Thyroid gland (tissue), 4 donors: ENCODE data around the gene NOP14. TPM values are rescaled to one million over a fixed set of nuclear protein-coding genes. Genes with fewer than 3 reads are reported as not detected.
A peak's percentile ranks its signal among the peaks of the same experiment; 100 is the strongest.

Experiments used
- DNase-seq, 2 donors: peaks; one replicate each; pipeline ENCODE4 v3.0.0-alpha.2; 2019
- H3K27ac ChIP-seq, 3 donors: fragments of 200-600 bp; sonication (generic); 1 replicate in 2 of 3; 2 replicates in 1 of 3; pipeline ENCODE4 v1.5.1; 2016 to 2019; ENCODE audit warnings: mild to moderate bottlenecking in 1 of 3, moderate library complexity in 1 of 3
- H3K27me3 ChIP-seq: fragments of 200-600 bp; sonication (generic); one replicate; pipeline ENCODE4 v1.5.1; 2019
- H3K36me3 ChIP-seq, 2 donors: fragments of 200-600 bp; sonication (generic); one replicate each; pipeline ENCODE4 v1.5.1; 2016 to 2019
- H3K4me1 ChIP-seq, 2 donors: fragments of 200-600 bp; sonication (generic); one replicate each; pipeline ENCODE4 v1.5.1; 2017 to 2019
- H3K4me3 ChIP-seq, 3 donors: fragments of 200-600 bp; sonication (generic); replicated peaks in 1 of 3; 1 replicate in 2 of 3; 2 replicates in 1 of 3; pipeline ENCODE4 v1.5.1; 2016; ENCODE audit warnings: mild to moderate bottlenecking in 1 of 3
- H3K9me3 ChIP-seq: fragments of 200-600 bp; sonication (generic); one replicate; pipeline ENCODE4 v1.5.1; 2017
- POLR2A ChIP-seq, 2 donors: fragments of 450-650 bp; IDR thresholded peaks; one replicate each; pipeline ENCODE4 v1.6.1; 2017; ENCODE audit warnings: antibody characterized with exemption in 2 of 2, mild to moderate bottlenecking in 2 of 2, moderate library complexity in 1 of 2
- WGBS, 2 donors: methylation state at CpG; one replicate each; pipeline ENCODE4 v1.1.5; 2017; 5-methylcytosine and 5-hydroxymethylcytosine counted together
- intact Hi-C: fragments of 100-400 bp; cut with DNase I; formaldehyde crosslinking; loops from one replicate; pipeline ENCODE4 v1.15.1; 2023
- total RNA-seq, 4 donors: library from RNA; depleted of rRNA; stranded (reverse); fragments of >200 nt; gene quantifications; one replicate each; pipeline ENCODE4 v1.2.3, GENCODE V29; 2016
- TF ChIP-seq, protein P1 (sequence below), 6 experiments: fragments of 200-600 bp in 3 of 6; fragments of 450-650 bp in 3 of 6; sonication (generic) in 3 of 6; IDR thresholded peaks; one replicate each; pipeline ENCODE4 v1.5.1; 2016 to 2019; ENCODE audit warnings: antibody characterized with exemption in 6 of 6, mild to moderate bottlenecking in 2 of 6, inconsistent platforms in 1 of 6, moderate library complexity in 1 of 6

Gene NOP14
- total RNA-seq, 4 donors from 2014 or later: 18.4 to 24.8 (median 19.3) TPM

DNA sequence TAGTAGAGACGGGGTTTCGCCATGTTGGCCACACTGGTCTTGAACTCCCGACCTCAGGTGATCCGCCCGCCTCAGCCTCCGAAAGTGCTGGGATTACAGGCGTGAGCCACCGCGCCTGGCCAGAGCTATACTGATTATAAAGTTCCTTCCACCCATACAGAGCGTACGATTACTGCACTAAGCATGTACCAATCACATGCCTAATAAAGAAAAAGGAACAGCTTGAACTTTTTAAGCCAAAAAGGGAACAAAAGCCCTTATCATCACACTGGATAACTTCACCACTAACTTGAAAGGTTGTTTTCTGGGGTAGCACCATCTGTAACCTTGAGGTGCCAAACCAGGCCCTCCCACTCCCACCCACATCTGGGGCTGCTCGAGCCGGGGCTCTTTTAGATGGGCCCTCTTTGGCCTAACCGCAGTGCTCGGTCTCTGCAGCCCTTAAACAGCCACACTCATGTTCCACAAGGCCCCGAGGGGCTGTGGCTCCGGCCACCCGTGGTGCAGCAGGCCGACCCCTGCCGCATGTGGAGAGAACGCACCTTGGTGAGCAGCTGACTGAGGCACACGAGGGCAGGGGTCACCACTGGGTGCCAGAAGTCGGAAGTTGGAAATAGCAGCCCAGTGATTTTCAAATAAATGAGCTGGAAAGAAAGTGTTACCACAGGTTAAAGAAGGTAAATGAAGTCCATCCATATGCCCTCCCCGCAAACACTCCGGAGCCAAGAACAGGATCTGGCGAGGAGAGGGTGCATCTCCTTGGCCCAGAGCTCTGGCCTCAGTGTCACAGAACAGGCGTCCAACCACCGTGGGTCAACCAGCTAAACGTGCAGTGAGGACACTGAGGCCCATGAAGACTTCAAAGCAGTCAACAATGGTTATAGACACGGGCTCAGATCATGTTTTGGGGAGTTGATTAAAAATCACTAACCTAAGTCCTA is 18.4 kb downstream of the NOP14 start:
- Histone ChIP-seq H3K9me3 (no peaks in the 10 kb centered on the region), H3K36me3 (peaks cover 82 to 86% of the 10 kb centered on the region in 2 donors), H3K27me3 (no peaks in the 10 kb centered on the region), H3K27ac (no peak overlapping the region), H3K4me1 (peaks cover 13 to 15% of the 10 kb centered on the region in 2 donors), H3K4me3 (no peak overlapping the region)
- no peak for TF ChIP-seq POLR2A (IDR thresholded peaks at IDR 0.05)
- TF ChIP-seq, protein P1, sequence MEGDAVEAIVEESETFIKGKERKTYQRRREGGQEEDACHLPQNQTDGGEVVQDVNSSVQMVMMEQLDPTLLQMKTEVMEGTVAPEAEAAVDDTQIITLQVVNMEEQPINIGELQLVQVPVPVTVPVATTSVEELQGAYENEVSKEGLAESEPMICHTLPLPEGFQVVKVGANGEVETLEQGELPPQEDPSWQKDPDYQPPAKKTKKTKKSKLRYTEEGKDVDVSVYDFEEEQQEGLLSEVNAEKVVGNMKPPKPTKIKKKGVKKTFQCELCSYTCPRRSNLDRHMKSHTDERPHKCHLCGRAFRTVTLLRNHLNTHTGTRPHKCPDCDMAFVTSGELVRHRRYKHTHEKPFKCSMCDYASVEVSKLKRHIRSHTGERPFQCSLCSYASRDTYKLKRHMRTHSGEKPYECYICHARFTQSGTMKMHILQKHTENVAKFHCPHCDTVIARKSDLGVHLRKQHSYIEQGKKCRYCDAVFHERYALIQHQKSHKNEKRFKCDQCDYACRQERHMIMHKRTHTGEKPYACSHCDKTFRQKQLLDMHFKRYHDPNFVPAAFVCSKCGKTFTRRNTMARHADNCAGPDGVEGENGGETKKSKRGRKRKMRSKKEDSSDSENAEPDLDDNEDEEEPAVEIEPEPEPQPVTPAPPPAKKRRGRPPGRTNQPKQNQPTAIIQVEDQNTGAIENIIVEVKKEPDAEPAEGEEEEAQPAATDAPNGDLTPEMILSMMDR (IDR thresholded peaks at IDR 0.05): no peak
- WGBS, 2 donors: 92 to 94% methylated on average over 30 of the region's 30 CpGs
- intact Hi-C loops: no loop called here
- no peak for DNase-seq

DNA sequence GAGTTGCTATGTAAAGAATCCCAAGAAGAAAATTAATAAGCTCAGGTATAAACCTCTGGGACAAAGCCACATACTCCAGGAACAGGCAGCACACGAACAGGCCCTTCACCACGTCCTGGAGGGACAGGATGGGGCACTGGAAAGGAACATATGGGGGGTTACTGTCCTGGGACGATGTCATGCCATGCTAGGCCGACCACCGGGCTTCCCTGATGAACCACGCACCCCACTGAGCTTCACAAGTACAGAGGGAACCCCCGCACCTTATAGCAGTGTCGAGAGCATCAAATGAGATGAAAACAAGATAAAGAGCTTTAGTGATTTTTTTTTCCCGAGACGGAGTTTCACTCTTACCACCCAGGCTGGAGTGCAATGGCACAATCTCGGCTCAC is 19.1 kb downstream of the NOP14 start:
- no peak for DNase-seq
- 88 to 91% methylated on average over 11 of the region's 11 CpGs for WGBS, 2 donors
- peaks cover 79% of the 10 kb centered on the region in 2 donors for H3K36me3 ChIP-seq
- H3K27me3 ChIP-seq: no peaks in the 10 kb centered on the region
- H3K4me3 ChIP-seq: no peak overlapping the region
- intact Hi-C loops: no loop called here
- H3K4me1 ChIP-seq: peaks cover 17 to 20% of the 10 kb centered on the region in 2 donors
- no peak overlapping the region for H3K27ac ChIP-seq
- TF ChIP-seq, protein P1 (IDR thresholded peaks at IDR 0.05): no peak
- TF ChIP-seq POLR2A (IDR thresholded peaks at IDR 0.05): no peak
- no peaks in the 10 kb centered on the region for H3K9me3 ChIP-seq

DNA sequence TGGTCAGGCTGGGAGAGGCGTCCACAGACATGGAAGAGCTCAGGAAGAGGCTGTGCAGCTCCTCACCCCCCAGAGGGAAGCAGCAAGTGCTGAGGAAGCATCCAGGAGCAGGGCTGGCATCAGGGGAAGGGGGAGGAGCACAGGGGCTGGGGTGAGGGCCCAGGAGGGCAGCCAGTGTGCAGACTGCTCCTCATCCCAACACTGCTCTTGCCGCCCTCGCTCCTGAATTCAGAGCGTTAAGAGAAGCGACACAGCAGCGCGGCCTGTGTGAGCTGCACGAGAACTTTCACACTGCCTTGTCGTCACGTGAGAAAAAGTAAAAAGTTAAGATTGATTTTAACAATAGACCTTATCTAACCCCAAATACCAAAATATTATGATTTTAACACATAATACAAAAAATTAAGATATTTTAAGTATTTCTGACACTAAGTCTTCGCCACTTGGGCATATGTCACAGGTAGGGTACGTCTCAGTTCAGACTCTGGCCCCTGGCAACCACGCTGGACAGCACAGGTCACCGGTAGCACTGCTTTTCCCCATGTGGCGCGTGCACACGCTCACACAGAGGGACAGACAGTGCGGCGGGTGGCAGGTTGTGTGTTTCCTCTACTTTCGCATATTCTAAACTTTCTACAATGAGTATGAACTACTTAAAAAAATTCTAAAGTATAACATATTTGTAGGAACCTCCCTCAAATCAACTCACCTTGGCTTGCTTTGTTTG is 19.7 kb downstream of the NOP14 start:
- Histone ChIP-seq H3K36me3 (peaks cover 78 to 84% of the 10 kb centered on the region in 2 donors), H3K4me1 (peaks cover 17 to 20% of the 10 kb centered on the region in 2 donors), H3K9me3 (no peaks in the 10 kb centered on the region), H3K27ac (peak overlapping the region in 1 of 3 donors; percentile 56), H3K4me3 (no peak overlapping the region), H3K27me3 (no peaks in the 10 kb centered on the region)
- DNase-seq: no peak
- TF ChIP-seq POLR2A (IDR thresholded peaks at IDR 0.05): no peak
- TF ChIP-seq, protein P1 (IDR thresholded peaks at IDR 0.05): no peak
- intact Hi-C loops: no loop called here
- 94 to 96% methylated on average over 20 of the region's 20 CpGs for WGBS, 2 donors

DNA sequence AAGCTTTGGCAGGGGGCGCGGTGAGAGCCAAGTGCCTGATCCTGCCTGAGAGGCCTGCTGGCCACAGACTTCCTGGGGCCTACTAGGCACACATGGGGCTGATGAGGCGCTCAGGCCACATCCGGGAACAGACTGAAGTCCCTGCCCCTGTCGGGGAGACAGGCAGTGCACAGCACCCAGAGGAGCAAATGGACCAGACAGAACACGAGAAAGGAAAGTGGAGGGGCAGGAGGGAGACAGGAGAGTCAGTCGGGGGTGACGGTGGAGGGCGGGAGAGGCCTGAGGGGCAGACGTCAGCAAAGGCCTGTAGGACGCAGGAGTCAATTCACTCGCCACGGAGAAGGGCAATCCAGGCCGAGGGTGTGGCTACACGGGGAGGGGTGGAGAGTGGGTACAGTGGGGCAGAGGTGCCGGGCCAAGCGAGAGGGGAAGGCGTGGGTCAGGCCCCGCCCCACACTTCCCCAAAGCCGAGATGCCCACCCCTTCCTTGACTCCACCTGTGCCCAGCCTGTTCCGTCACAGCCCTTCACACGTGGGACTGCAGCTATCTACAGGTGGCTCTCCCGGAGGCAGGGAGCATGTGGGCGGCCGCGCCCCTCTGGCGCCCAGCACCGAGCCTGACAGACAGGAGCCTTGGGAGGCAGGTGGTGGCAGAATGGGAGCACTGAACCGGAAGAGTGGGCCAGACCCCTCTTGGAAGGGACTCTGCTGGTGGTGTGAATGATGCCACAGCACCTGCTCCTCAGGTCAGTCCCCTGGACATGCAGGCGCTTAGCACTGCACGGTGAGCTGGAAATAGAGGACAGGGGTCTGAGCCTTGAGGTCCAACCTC is 20.5 kb downstream of the NOP14 start:
- 77 to 78% methylated on average over 28 to 29 of the region's 31 CpGs for WGBS, 2 donors
- no peaks in the 10 kb centered on the region for H3K9me3 ChIP-seq
- intact Hi-C loops: no loop called here
- H3K4me1 ChIP-seq: peaks cover 17 to 20% of the 10 kb centered on the region in 2 donors
- H3K27me3 ChIP-seq: no peaks in the 10 kb centered on the region
- H3K4me3 ChIP-seq: no peak overlapping the region
- H3K36me3 ChIP-seq: peaks cover 78 to 80% of the 10 kb centered on the region in 2 donors
- TF ChIP-seq, protein P1 (IDR thresholded peaks at IDR 0.05): no peak
- no peak for TF ChIP-seq POLR2A (IDR thresholded peaks at IDR 0.05)
- peak; percentile 67 to 80 for DNase-seq
- peak overlapping the region; percentile 30 to 56 (median 49) for H3K27ac ChIP-seq
